Activated T-helper 1 cell treated with anti-CD3 and anti-CD28 coated beads, Interleukin-12 subunit alpha, Interleukin-12 subunit beta, Interleukin-2, Interleukin-4 antibody, amounts not matched to agents 30 ng/mL and 10 ng/mL and 1 ng/mL, durations not matched to agents 14 hours and 24 hours and 36 hours (primary cell): ENCODE results near the gene MME. TPM values are rescaled to one million over a fixed set of nuclear protein-coding genes. Genes with fewer than 3 reads are reported as not detected.
"Not testable (repeated sequence)": the region's sequence is repeated elsewhere in the genome, so short reads cannot be mapped to it uniquely, and the experiment has no call there.

Source experiments
- DNase-seq: peaks from one replicate; pipeline ENCODE4 v3.0.0; 2021; ENCODE audit warnings: low spot score
- H3K27ac Mint-ChIP-seq: one replicate; pipeline ENCODE4 v1.8.0; 2021; ENCODE audit warnings: mild to moderate bottlenecking, mixed read lengths
- H3K27me3 Mint-ChIP-seq: one replicate; pipeline ENCODE4 v1.8.0; 2022; ENCODE audit warnings: mild to moderate bottlenecking, moderate library complexity, mixed read lengths; ENCODE audit not compliant: insufficient read depth
- H3K36me3 Mint-ChIP-seq: one replicate; pipeline ENCODE4 v1.8.0; 2021; ENCODE audit warnings: low read depth, mixed read lengths
- H3K4me1 Mint-ChIP-seq: one replicate; pipeline ENCODE4 v1.8.0; 2021; ENCODE audit warnings: low read depth, mixed read lengths
- H3K4me3 Mint-ChIP-seq: one replicate; pipeline ENCODE4 v1.8.0; 2021; ENCODE audit warnings: mild to moderate bottlenecking, moderate library complexity, mixed read lengths
- H3K9me3 Mint-ChIP-seq: one replicate; pipeline ENCODE4 v1.8.0; 2021; ENCODE audit warnings: mixed read lengths
- intact Hi-C: fragments of 100-400 bp; cut with micrococcal nuclease; formaldehyde crosslinking; loops from one replicate; pipeline ENCODE4 v1.15.1; 2024
- total RNA-seq: library from RNA; stranded (reverse); gene quantifications from 2 replicates; pipeline ENCODE4 v1.2.3, GENCODE V29; 2022

MME gene
- total RNA-seq, 1 donor from 2014 or later = not detected

DNA sequence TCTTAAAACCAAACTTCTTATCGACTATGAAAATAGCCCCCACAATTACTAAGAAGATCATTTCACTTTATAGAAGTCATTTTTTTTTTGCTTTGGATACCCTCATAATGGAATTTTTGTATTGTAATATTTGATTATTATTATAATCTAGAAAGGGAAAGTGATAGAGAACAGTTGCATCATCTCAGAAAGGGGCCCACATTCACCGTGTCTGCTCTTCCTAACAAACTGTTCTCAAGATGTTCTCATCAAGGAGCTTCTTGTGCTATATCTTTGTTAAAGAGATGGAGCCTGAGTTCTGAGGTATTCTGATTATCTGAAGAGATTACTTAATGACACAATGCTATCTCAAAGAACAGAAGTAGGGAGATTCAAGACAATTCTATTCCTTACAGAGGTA, 49.3 kb downstream of the MME start:
- DNase-seq = no peak
- H3K27me3 Mint-ChIP-seq = no peaks in the 10 kb centered on the region
- H3K27ac Mint-ChIP-seq = no peak overlapping the region
- H3K9me3 Mint-ChIP-seq = peaks cover 2% of the 10 kb centered on the region
- H3K36me3 Mint-ChIP-seq = no peaks in the 10 kb centered on the region
- H3K4me3 Mint-ChIP-seq = no peak overlapping the region
- intact Hi-C loops = no loop called here
- H3K4me1 Mint-ChIP-seq = no peaks in the 10 kb centered on the region

DNA sequence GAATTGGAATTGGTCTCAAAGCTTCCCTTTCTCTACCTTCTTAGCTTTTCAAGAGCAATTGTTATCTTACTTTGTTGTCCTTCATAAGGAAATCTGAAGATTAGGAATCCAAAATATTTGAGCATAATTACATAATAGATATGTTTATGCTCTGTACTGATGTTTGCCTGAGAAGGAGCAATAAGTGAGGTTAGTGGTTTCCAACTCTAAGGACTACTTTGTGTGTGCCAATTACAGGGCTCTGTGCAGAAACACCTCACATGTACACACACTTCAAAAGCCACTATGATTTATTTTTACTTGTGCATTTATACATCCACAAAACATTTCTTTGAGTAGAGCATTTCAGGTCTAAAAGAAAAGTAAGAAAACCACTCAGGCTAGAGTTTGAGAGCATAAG, 49.9 kb downstream of the MME start:
- intact Hi-C loops = no loop called here

DNA sequence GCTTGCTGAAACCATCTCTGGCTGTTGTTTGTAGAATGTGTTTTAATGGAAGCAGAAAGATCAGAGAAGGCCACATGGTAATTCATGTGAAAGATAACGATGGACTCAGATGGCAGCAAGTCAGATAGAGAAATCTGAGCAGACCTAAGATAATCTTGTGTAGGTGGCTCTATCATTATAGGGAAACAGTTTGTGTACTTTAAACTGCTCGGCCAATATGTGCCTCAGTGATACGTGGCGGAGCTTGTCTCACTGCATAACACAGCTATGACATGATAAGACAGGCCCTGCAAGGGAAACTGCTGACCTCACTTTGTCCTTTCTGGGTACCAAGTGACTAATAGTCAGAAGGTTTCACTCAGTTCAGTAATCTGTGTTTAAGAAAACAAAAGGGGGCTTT, 51.0 kb downstream of the MME start:
- peaks cover 8% of the 10 kb centered on the region for H3K9me3 Mint-ChIP-seq
- H3K27me3 Mint-ChIP-seq = no peaks in the 10 kb centered on the region
- no peak for DNase-seq
- no peaks in the 10 kb centered on the region for H3K4me1 Mint-ChIP-seq
- H3K27ac Mint-ChIP-seq = no peak overlapping the region
- intact Hi-C loops = no loop called here
- H3K36me3 Mint-ChIP-seq = no peaks in the 10 kb centered on the region
- H3K4me3 Mint-ChIP-seq = no peak overlapping the region

More for the DNA sequence above, 49.9 kb downstream of the MME start:
- Mint-ChIP-seq H3K4me3 (no peak overlapping the region), H3K9me3 (peaks cover 8% of the 10 kb centered on the region), H3K36me3 (no peaks in the 10 kb centered on the region), H3K4me1 (no peaks in the 10 kb centered on the region), H3K27ac (no peak overlapping the region), H3K27me3 (no peaks in the 10 kb centered on the region)
- DNase-seq = no peak

DNA sequence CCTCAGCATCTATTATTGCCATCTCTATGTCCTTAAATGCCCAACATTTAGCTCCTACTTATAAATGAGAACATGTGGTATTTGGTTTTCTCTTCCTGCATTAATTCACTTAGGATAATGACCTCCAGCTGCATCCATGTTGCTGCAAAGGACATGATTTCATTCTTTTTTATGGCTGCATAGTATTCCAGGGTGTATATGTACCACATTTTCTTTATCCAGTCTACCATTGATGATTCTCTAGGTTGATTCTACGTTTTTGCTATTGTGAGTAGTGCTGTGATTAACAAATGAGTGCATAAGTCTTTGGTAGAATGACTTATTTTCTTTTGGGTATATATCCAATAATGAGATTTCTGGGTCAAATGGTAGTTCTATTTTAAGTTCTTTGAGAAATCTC, 54.2 kb downstream of the MME start:
- intact Hi-C loops, DNase-seq, H3K27me3 Mint-ChIP-seq, H3K27ac Mint-ChIP-seq, H3K4me1 Mint-ChIP-seq, H3K9me3 Mint-ChIP-seq, H3K4me3 Mint-ChIP-seq, H3K36me3 Mint-ChIP-seq: not testable (repeated sequence)

DNA sequence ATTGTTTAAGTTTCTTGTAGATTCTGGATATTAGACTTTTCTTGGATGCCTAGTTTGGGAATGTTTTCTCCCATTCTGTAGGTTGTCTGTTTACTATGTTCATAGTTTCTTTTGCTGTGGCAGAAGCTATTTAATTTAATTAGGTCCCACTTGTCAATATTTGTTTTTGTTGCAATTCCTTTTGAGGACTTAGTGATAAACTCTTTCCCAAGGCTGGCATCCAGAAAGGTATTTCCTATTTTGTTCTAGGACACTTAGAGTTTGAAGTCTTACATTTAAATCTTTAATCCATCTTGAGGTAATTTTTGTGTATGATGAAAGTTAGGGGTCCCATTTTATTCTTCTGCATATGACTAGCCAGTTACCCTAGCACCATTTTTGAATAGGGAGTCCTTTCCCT, 54.9 kb downstream of the MME start:
- intact Hi-C loops = no loop called here
- Mint-ChIP-seq H3K27ac (no peak overlapping the region), H3K4me3 (no peak overlapping the region), H3K9me3 (peaks cover 8% of the 10 kb centered on the region), H3K27me3 (no peaks in the 10 kb centered on the region), H3K36me3 (no peaks in the 10 kb centered on the region), H3K4me1 (no peaks in the 10 kb centered on the region)
- no peak for DNase-seq

DNA sequence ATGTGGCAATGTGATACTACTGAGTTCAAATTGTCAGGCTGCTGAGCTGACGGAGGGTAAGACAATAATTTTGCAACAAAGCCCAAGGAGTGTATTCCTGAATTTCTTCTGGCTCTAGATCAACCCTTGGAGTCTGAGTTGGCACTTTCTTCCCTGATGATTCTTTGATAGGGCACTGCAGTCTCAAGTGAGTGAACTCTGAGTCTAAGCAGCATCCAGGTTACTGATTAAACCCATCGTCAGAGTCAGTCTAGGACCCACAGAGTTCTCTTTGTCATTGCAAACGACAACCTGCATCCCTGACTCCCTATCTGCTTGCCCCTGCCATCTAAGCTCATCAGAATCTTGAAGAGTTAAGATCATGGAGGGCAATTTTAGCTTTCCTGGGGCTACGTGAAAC, 58.6 kb downstream of the MME start:
- Mint-ChIP-seq H3K4me3 (no peak overlapping the region), H3K36me3 (no peaks in the 10 kb centered on the region), H3K27ac (no peak overlapping the region), H3K9me3 (peaks cover 8% of the 10 kb centered on the region), H3K4me1 (no peaks in the 10 kb centered on the region), H3K27me3 (no peaks in the 10 kb centered on the region)
- intact Hi-C loops = no loop called here
- DNase-seq = no peak

DNA sequence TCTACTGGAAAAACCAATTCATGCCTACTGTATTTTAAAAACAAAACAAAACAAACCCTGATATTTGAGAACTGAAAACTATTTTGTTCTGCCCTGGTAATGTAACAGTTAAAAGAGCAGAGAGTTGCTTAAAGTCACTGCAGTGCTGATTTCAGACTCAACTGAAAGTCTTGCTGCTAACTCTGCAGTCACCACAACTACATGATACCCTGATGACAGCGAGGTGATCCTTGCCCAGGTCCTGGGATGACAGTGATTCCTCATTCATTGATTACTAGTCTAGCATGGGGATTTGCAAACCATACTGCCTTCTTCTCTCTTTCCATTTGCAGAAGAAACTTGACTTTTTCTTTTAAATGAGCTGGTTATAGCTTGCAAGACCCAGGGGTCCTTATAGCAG, 67.5 kb downstream of the MME start:
- H3K4me1 Mint-ChIP-seq = no peaks in the 10 kb centered on the region
- no peaks in the 10 kb centered on the region for H3K27me3 Mint-ChIP-seq
- H3K36me3 Mint-ChIP-seq = no peaks in the 10 kb centered on the region
- no peak for DNase-seq
- H3K9me3 Mint-ChIP-seq = no peaks in the 10 kb centered on the region
- H3K4me3 Mint-ChIP-seq = no peak overlapping the region
- intact Hi-C loops = no loop called here
- H3K27ac Mint-ChIP-seq = no peak overlapping the region

DNA sequence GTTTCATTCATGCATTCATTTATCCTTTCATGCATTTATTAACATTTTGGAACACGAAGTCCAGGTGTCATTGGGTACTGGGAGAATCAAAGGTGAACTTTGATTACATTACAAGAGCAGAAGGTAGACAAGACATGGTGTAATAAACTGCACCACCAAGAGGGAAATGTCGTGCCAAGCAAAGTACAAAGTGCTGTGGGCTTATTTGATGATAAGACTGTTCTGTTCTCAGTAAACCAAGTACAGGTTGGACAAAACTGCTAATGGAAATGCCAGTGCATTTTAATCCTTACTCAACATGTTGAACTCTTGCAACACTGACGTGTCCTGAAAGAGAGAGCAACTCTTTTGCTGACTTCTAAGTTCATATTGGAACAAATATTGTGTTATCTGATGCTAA, 69.4 kb downstream of the MME start:
- Mint-ChIP-seq H3K27ac (no peak overlapping the region), H3K36me3 (no peaks in the 10 kb centered on the region), H3K4me3 (no peak overlapping the region), H3K4me1 (no peaks in the 10 kb centered on the region), H3K9me3 (no peaks in the 10 kb centered on the region), H3K27me3 (no peaks in the 10 kb centered on the region)
- no peak for DNase-seq
- intact Hi-C loops = no loop called here

DNA sequence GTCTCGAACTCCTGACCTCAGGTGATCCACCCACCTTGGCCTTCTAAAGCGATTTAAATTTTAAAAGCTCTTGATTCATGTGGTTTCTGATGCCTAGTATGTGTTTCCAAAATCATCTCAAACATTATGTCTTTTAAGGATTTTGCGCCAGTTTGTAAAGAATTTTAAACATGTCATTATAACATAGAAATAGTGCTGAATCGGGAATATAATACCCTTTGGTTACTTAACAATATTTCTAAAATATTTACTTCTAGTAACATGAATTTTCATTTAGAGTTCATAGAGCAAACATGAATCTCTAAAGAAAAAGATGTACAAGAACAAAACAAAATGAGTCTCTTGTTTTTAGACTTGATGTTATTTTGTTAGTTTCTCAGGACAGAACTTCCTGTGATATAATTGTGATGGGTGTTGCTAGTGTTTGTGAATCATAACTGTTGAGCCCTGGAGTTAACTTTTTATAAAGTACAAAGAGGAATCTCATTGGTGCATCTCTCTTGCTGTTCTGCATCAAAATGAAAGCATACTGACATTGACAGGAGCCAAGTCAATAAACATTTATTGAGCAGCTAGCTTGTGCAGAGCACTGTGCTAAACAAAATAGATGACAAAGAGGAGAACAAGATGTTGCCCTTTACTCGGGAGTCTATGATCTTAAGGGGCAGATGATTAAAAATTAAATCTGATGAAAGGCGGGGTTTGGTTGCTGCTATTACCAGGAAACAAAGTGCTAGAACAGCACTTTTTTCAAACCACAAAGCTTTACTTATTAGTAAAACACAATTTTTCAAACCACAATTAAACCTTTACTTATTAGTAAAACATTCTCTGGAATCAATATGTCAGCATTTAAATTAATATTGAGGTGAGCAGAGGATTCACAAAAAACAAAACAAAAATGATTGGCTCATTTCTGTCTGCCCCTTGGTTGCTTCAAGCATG, 73.4 kb downstream of the MME start:
- Mint-ChIP-seq H3K4me1 (no peaks in the 10 kb centered on the region), H3K36me3 (no peaks in the 10 kb centered on the region), H3K4me3 (no peak overlapping the region), H3K9me3 (no peaks in the 10 kb centered on the region), H3K27ac (no peak overlapping the region), H3K27me3 (no peaks in the 10 kb centered on the region)
- DNase-seq = no peak
- intact Hi-C loops = no loop called here

DNA sequence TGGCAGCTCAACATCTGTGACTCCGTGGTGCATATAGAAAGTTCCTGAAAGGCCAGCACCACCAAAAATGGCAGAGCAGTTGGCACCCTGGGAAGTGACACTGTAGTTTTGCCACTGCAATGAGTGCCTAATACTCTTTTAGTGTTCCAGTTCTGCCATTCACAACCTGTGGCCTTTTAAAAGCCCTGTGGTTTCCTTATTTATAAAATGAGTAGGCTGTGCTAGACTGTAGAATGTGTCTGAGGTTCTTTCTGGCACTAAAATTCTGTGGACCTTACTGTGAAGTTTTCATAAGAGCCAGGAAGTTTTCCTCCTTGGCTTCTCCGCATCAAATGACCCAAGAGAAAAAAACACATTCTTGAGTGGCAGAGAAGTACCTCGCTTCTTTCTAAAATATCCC, 74.1 kb downstream of the MME start:
- H3K9me3 Mint-ChIP-seq = no peaks in the 10 kb centered on the region
- H3K4me1 Mint-ChIP-seq = no peaks in the 10 kb centered on the region
- no peak for DNase-seq
- no peaks in the 10 kb centered on the region for H3K27me3 Mint-ChIP-seq
- H3K36me3 Mint-ChIP-seq = no peaks in the 10 kb centered on the region
- intact Hi-C loops = no loop called here
- no peak overlapping the region for H3K4me3 Mint-ChIP-seq
- no peak overlapping the region for H3K27ac Mint-ChIP-seq

DNA sequence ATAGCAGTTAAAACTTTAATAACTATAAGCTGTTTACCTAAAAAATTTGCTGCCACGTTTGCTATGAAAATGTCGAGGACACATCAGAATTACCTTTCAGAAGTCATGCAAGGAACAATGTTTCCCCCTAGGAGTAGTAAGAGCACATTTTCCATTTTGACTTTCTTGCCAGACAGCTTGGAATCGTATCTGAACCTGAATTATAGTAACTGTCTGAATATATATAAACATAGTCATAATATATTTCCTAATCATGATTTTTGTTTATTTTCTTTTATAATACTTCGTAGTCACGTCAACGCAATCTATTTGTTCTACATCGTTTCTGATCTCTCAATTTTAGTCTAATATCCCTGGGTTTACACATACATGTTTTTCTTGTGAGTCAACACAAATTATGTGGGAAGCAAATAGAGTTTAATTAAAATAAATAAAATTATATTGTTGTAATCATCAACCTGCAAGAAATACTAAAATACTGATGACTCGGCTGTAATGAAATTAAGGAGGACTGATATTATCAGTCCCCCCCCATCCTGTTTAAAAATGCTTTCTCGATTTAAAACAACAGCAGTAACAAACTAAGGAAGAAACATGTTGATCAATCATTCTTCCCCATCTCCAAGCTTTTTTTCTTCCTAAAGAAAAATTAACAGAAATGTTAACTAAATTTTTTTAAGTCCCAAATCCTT, 78.4 kb downstream of the MME start:
- no peak for DNase-seq
- Mint-ChIP-seq H3K36me3 (no peaks in the 10 kb centered on the region), H3K9me3 (no peaks in the 10 kb centered on the region), H3K4me3 (no peak overlapping the region), H3K4me1 (no peaks in the 10 kb centered on the region), H3K27me3 (no peaks in the 10 kb centered on the region), H3K27ac (no peak overlapping the region)
- intact Hi-C loops = no loop called here

DNA sequence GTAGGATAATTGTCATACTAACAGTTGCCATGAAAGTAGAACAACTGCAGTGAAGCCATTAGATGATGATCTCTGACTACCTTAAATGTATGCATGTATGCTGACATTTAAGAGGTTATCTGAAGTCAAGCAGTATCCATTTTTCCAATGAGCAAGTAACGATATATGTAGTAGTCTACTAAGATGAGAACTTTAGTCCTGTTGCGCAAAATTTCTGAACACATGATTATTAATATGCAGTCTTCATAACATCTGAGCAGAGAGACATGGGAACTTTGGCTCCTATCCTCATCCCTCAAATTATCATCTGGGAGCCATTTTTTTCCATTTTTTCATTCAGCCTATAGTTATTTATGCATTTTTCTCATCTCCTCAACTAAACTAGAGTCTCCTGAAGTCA, 79.2 kb downstream of the MME start:
- no peak overlapping the region for H3K27ac Mint-ChIP-seq
- no peak overlapping the region for H3K4me3 Mint-ChIP-seq
- H3K27me3 Mint-ChIP-seq = no peaks in the 10 kb centered on the region
- no peaks in the 10 kb centered on the region for H3K4me1 Mint-ChIP-seq
- no peak for DNase-seq
- no peaks in the 10 kb centered on the region for H3K9me3 Mint-ChIP-seq
- intact Hi-C loops = no loop called here
- H3K36me3 Mint-ChIP-seq = no peaks in the 10 kb centered on the region

DNA sequence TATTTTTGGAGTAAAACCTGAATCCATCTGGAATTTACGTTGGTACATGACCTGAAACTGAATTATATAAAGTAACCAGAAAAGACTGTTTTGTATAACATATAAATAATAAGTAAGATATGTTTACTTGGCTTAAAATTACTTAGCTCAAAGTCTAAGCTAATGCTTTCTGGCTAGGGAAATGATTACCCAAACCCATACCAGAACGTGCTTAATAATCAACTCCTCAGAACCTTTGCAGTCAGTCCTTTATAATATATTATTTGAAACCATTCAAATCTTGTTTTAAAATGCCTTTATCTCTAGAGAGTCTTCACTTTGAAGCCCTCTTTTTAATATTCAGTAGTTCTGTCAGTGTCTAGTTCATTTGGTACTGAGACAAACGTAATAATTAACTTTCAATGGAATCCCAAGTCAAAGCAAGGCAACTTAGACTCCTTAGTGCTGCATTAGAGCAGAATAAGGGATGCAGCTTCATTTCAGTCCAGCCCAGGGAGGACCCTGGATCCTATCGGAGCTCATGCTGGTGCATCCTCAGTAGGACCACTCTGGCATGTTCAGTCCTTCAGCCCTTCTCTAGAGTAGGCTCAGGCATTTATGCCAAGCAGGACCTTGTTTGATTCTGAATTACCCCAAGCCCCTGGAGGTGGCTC, 81.6 kb downstream of the MME start:
- no peak for DNase-seq
- Mint-ChIP-seq H3K9me3 (no peaks in the 10 kb centered on the region), H3K36me3 (no peaks in the 10 kb centered on the region), H3K4me3 (no peak overlapping the region), H3K27ac (no peak overlapping the region), H3K27me3 (no peaks in the 10 kb centered on the region), H3K4me1 (no peaks in the 10 kb centered on the region)
- intact Hi-C loops = no loop called here
